GM18505 (cell line): ENCODE data around the gene RASSF1.

Experiments
- ATAC-seq: cut with Tn5 transposase; IDR thresholded peaks from one replicate; pipeline ENCODE4 v1.9.1; 2021; ENCODE audit not compliant: unreplicated experiment
- POLR2A ChIP-seq: IDR thresholded peaks from 4 replicates; pipeline ENCODE4 v1.6.1; 2011; ENCODE audit warnings: borderline replicate concordance; ENCODE audit not compliant: insufficient read depth, insufficient read length; ENCODE audit errors: extremely low read depth

The RASSF1 gene

DNA sequence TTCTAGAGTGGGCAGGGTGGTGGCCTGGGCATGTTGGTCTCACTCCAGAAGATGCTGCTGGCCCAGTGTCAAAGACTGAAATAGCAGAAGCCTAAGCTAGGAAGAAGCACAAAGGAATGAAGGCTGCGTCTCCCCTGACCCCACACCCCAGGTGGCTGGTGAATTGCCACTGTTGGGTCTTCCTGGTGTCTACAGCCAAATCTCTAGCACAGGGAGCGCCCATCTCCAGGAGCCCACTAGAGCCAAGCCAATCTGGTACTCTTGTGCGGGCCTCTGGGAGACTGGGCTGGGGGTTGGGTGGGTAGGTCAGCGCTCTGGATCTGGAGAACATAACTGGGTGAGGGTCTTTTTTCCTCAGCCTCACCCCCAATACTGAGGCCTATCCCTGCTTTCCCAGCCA, 13.5 kb downstream of the RASSF1 start:
- TF ChIP-seq POLR2A: no peak
- no peak for ATAC-seq

- no peak for TF ChIP-seq POLR2A
- ATAC-seq: no peak
Measured at GRCh38 chr3:50326182-50326541, 14.5 kb downstream of the RASSF1 start.

DNA sequence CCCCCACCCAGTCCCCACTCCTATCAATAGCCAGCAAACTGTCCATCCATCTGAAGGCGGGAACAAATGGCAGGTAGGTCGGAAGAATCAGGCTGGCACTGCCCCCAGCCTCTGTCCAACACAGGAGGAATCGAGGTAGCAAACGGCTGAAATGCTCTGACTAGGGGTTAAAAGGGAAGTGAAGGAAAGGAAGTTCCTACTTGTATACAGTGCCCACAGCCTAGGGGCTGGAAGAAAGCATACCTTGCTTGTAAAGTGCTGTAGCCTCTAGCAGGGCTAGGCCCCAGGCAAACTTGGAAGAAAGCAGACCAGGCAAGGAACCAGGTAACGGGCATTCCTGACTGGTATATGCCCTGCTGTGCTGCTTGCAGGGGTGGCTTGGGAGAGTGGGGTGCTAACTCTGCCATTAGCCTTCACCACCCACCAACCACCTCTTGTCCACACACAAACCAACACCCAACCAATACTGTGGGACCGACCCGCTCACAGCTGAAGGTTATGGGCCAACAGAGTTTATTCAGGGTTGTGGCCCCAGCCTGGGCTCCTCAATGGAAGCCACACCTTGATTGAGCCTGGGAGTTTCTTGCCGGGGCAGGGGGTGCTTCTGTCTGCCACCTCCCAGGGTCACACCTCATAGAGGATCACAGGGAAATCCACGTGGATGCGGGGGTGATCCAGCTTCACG, 15.0 kb downstream of the RASSF1 start:
- ATAC-seq: no peak
- no peak for TF ChIP-seq POLR2A

- TF ChIP-seq POLR2A: no peak
- no peak for ATAC-seq
Measured at GRCh38 chr3:50325113-50325480, 15.5 kb downstream of the RASSF1 start.

GRCh38 chr3:50324351-50325112, 16.1 kb downstream of the RASSF1 start:
- TF ChIP-seq POLR2A: no peak
- no peak for ATAC-seq

DNA sequence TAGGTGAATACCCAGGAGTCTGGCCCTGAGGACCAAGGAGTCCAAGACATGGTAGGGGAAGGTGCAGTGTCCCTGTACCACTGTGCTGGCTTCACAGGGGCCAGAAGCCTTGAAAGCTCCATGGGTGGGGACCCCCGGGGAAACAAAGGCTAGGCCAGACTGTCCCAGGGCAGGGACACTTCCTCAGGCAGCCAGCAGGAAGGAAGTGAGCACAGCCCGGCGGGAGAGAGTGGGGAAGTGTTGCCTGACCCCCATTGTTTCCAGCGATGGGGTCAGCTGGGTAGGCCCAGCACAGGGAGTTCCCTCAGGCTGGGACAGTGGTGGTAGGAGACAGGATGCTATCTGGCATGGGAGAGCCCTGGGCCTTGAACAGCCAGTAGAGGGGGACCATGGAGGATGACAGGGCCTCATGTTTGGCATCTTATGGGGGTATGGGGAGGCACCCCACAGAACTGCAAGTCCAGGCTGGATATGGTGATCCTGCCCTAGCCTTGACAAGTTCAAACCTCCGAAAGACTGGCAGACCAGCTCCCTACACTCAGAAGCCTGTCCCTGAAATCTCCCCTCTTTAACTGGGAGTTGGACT, 16.9 kb downstream of the RASSF1 start:
- no peak for TF ChIP-seq POLR2A
- ATAC-seq: no peak

GRCh38 chr3:50323092-50323600, 17.5 kb downstream of the RASSF1 start:
- no peak for TF ChIP-seq POLR2A
- ATAC-seq: no peak

- no peak for TF ChIP-seq POLR2A
- ATAC-seq: no peak
Measured at GRCh38 chr3:50322386-50323091, 18.1 kb downstream of the RASSF1 start, which contains the start of gene HYAL2. Gene HYAL2, minus strand, starts transcription at chr3:50322745. Its CDS starts 2,256 bp downstream, at chr3:50320489.

DNA sequence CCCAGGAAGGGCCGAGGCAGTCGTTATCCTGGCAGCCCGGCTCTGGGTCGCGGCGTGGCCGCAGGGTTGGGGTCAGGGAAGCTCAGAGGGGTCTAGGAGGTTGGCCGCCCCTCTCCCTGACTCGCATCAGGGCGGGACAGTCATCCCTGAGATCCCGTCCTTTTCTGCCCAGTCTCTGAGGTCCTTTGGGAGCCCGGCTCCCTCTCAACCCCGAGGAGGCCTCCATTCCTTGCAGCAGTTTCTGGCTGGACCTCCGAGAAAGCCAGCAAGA, 18.6 kb downstream of the RASSF1 start:
- TF ChIP-seq POLR2A: no peak
- no peak for ATAC-seq

- ATAC-seq: peak; percentile 63
- peak; percentile 73 for TF ChIP-seq POLR2A
Measured at GRCh38 chr3:50321336-50322114, 19.1 kb downstream of the RASSF1 start.

DNA sequence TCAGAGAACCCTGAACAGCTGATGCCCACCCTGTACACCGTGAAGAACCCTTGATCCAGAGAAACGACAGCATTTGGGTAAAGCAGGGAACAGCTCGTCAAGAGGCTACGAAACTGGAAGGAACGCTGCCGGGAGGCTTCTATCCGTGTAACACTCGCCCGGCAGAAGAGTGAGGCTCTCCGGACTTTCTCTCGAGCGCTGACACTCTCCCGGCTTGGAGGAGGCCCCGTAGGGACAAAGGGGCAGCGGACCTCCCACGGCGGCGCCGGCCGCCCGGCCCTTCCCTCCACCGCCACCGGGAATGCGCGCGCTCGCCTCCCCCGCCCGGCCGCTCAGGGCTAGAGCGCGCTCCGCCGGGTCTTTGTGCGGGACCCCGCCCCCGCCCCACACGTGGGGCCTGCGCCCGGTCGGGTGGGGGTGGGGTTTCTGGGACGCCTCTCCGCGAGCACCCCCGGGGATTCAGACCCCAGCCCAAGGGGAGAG, 19.7 kb downstream of the RASSF1 start:
- peak; percentile 41 for ATAC-seq
- no peak for TF ChIP-seq POLR2A

GRCh38 chr3:50319894-50320625, 20.6 kb downstream of the RASSF1 start:
- no peak for ATAC-seq
- TF ChIP-seq POLR2A: no peak
